HepG2 (cell line): Measurements from ENCODE around the gene C4orf33. TPM values are rescaled to one million over a fixed set of nuclear protein-coding genes. Genes with fewer than 3 reads are reported as not detected.

Source experiments
- ATAC-seq: fragments of 200-7000 bp; cut with Tn5 transposase; 3 replicates; pipeline ENCODE4 v1.9.1; 2020; ENCODE audit warnings: mild to moderate bottlenecking, moderate library complexity
- BruUV-seq: library from RNA; stranded (reverse); fragments of 400-500 nt; replicated peaks from 2 replicates; lab custom pipeline; 2021; lab: Mats Ljungman, UMichigan
- CTCF ChIA-PET: fragments of 300-600 bp; formaldehyde crosslinking; extraction: SDS; loops from one replicate; lab custom pipeline; 2021; ENCODE audit warnings: low total read pairs, inconsistent platforms, low intra/inter-chr PET ratio; lab: Yijun Ruan, JAX
- POLR2A ChIA-PET: fragments of 350-600 bp; sonication (Branson Sonifier 250); formaldehyde crosslinking; loops from one replicate; lab custom pipeline; 2020; ENCODE audit warnings: antibody characterized with exemption, inconsistent platforms; lab: Yijun Ruan, JAX
- DNase-seq: peaks from one replicate; pipeline ENCODE4 v3.0.0-alpha.2; 2015; ENCODE audit warnings: low spot score
- FAIRE-seq: peaks from 3 replicates; lab custom pipeline; 2011; peaks lifted over from hg19 to GRCh38; lab: Jason Lieb, UNC
- H2AFZ ChIP-seq: one replicate; pipeline ENCODE4 v1.6.1; 2011; ENCODE audit warnings: low read length, inconsistent platforms
- H3K27ac ChIP-seq: fragments of 300-600 bp; 3 replicates; pipeline ENCODE4 v1.8.0; 2011; ENCODE audit warnings: mixed run types, mild to moderate bottlenecking, mixed read lengths, low read length, inconsistent platforms; ENCODE audit not compliant: insufficient read depth; ENCODE audit errors: extremely low read length
- H3K27me3 ChIP-seq, 2 experiments: fragments of 200-600 bp in 1 of 2; 2 replicates in 1 of 2; 3 replicates in 1 of 2; pipeline versions ENCODE4 v1.6.0 to v1.8.0; 2011; ENCODE audit warnings: low read length in 2 of 2, mild to moderate bottlenecking in 2 of 2, moderate library complexity in 2 of 2, inconsistent platforms in 1 of 2; ENCODE audit not compliant: insufficient read depth in 2 of 2, control insufficient read depth in 1 of 2
- H3K36me3 ChIP-seq, 2 experiments: fragments of 200-600 bp in 1 of 2; replicated peaks in 1 of 2; 2 replicates in 1 of 2; 3 replicates in 1 of 2; pipeline versions ENCODE4 v1.5.1 to v1.8.0; 2011; ENCODE audit warnings: low read length in 2 of 2, inconsistent platforms in 1 of 2; ENCODE audit not compliant: insufficient read depth in 2 of 2, control insufficient read depth in 1 of 2
- H3K4me1 ChIP-seq: 2 replicates; pipeline ENCODE4 v1.5.1; 2012; ENCODE audit warnings: low read length, inconsistent platforms; ENCODE audit not compliant: insufficient read depth
- H3K4me2 ChIP-seq: 2 replicates; pipeline ENCODE4 v1.6.0; 2011; ENCODE audit warnings: low read depth, low read length, inconsistent platforms
- H3K4me3 ChIP-seq, 3 experiments: fragments of 200-600 bp in 1 of 3; sonication (generic), shearing (Covaris generic) in 1 of 3; replicated peaks in 1 of 3; 2 replicates each; pipeline ENCODE4 v1.5.1; 2011 to 2016; ENCODE audit warnings: low read length in 3 of 3, inconsistent platforms in 2 of 3, low read depth in 2 of 3, mild to moderate bottlenecking in 2 of 3, control low read depth in 1 of 3, mixed read lengths in 1 of 3; ENCODE audit not compliant: insufficient read depth in 1 of 3
- H3K79me2 ChIP-seq: one replicate; pipeline ENCODE4 v1.6.1; 2011; ENCODE audit warnings: low read length, inconsistent platforms; ENCODE audit not compliant: insufficient read depth
- H3K9ac ChIP-seq: 2 replicates; pipeline ENCODE4 v1.6.0; 2011; ENCODE audit warnings: mild to moderate bottlenecking, low read depth, low read length, inconsistent platforms; ENCODE audit not compliant: insufficient read depth
- H3K9me3 ChIP-seq: 2 replicates; pipeline ENCODE4 v1.5.1; 2012; ENCODE audit warnings: mild to moderate bottlenecking, low read length
- H4K20me1 ChIP-seq: 2 replicates; pipeline ENCODE4 v1.6.0; 2011; ENCODE audit warnings: inconsistent platforms, mild to moderate bottlenecking, low read length, moderate library complexity; ENCODE audit not compliant: insufficient read depth
- CREBL2 ChIP-seq: sonication (generic); formaldehyde crosslinking; IDR thresholded peaks from 2 replicates; pipeline ENCODE4 v1.8.1; 2023; ENCODE audit warnings: missing genetic modification reagents, mild to moderate bottlenecking, borderline replicate concordance
- ERF ChIP-seq: IDR thresholded peaks from 2 replicates; pipeline ENCODE4 v1.6.1; 2018; ENCODE audit warnings: missing biosample characterization, missing genetic modification reagents
- KLF12 ChIP-seq: sonication (generic); formaldehyde crosslinking; IDR thresholded peaks from 2 replicates; pipeline ENCODE4 v1.4.0; 2020; ENCODE audit warnings: missing genetic modification reagents, borderline replicate concordance
- MEIS1 ChIP-seq: sonication (generic); formaldehyde crosslinking; IDR thresholded peaks from 2 replicates; pipeline ENCODE4 v1.9.0; 2021; ENCODE audit warnings: mild to moderate bottlenecking, missing genetic modification reagents, moderate library complexity, borderline replicate concordance
- PCBP1 ChIP-seq: fragments of 200-400 bp; formaldehyde crosslinking; IDR thresholded peaks from 2 replicates; pipeline ENCODE4 v1.6.1; 2017; ENCODE audit warnings: mild to moderate bottlenecking, low read depth, low read length, borderline replicate concordance
- PRDM15 ChIP-seq: sonication (generic); formaldehyde crosslinking; IDR thresholded peaks from 2 replicates; pipeline ENCODE4 v1.4.0; 2020; ENCODE audit warnings: missing genetic modification reagents
- U2AF2 ChIP-seq: fragments of 200-400 bp; formaldehyde crosslinking; IDR thresholded peaks from 2 replicates; pipeline ENCODE4 v1.6.1; 2017; ENCODE audit warnings: low read depth, mild to moderate bottlenecking, low read length
- XBP1 ChIP-seq: sonication (generic); formaldehyde crosslinking; IDR thresholded peaks from 2 replicates; pipeline ENCODE4 v1.5.0; 2020; ENCODE audit warnings: missing genetic modification reagents
- ZFP36L2 ChIP-seq: sonication (generic); formaldehyde crosslinking; IDR thresholded peaks from 2 replicates; pipeline ENCODE4 v1.4.0; 2020; ENCODE audit warnings: missing genetic modification reagents
- ZFP91 ChIP-seq: sonication (generic); formaldehyde crosslinking; IDR thresholded peaks from 2 replicates; pipeline ENCODE4 v1.9.0; 2022; ENCODE audit warnings: missing genetic modification reagents, mild to moderate bottlenecking, borderline replicate concordance
- ZNF142 ChIP-seq: sonication (generic); formaldehyde crosslinking; IDR thresholded peaks from 2 replicates; pipeline ENCODE4 v1.4.0; 2020; ENCODE audit warnings: missing genetic modification reagents
- ZNF20 ChIP-seq: sonication (generic); formaldehyde crosslinking; IDR thresholded peaks from 2 replicates; pipeline ENCODE4 v1.4.0; 2020; ENCODE audit warnings: mild to moderate bottlenecking, moderate library complexity, missing genetic modification reagents
- ZNF564 ChIP-seq: sonication (generic); formaldehyde crosslinking; IDR thresholded peaks from 2 replicates; pipeline ENCODE4 v1.8.1; 2023; ENCODE audit warnings: mild to moderate bottlenecking, missing genetic modification reagents
- WGBS: methylation state at CpG from one replicate; pipeline ENCODE4 v1.1.6; 2017; ENCODE audit warnings: low lambda C conversion rate; 5-methylcytosine and 5-hydroxymethylcytosine counted together
- in situ Hi-C: cut with HindIII; loops from 2 replicates; pipeline ENCODE4 v1.10.0; 2017; ENCODE audit warnings: low pct_unique_long_range_greater_than_20kb; ENCODE audit not compliant: extremely low pct_ligation_motif_present
- intact Hi-C: fragments of 100-400 bp; cut with micrococcal nuclease; formaldehyde crosslinking; loops from one replicate; pipeline ENCODE4 v1.10.0; 2022; ENCODE audit not compliant: unreplicated experiment
- polyA plus RNA-seq, 8 experiments: library from polyadenylated mRNA; depleted of rRNA in 3 of 8; stranded (reverse) in 7 of 8; unstranded in 1 of 8; fragments of >200 nt; fragmentation: Illumina TruSeq in 4 of 8; extraction: Trizol in 4 of 8; gene quantifications; 2 replicates each; pipeline versions ENCODE4 v1.2.1 to v1.2.3, GENCODE V29; 2011 to 2016; ENCODE audit warnings: low read depth in 4 of 8, missing spikeins in 1 of 8, mixed read lengths in 1 of 8; ENCODE audit not compliant: insufficient read depth in 1 of 8
- total RNA-seq, 5 experiments: library from RNA; depleted of rRNA; stranded (reverse); fragments of >200 nt; fragmentation: Illumina TruSeq; extraction: Trizol; gene quantifications; 2 replicates each; pipeline ENCODE4 v1.2.3, GENCODE V29; 2016; ENCODE audit warnings: low read depth in 1 of 5

The C4orf33 gene
- total and polyA plus RNA-seq, 2 of the 13 experiments (the other 11 are each of a cell fraction or from before 2014, with no cell fraction given): 2.8 to 3.3 TPM

GRCh38 chr4:129138810-129139496, 43.0 kb downstream of the C4orf33 start:
- no peak overlapping the region for H3K9ac ChIP-seq
- intact Hi-C loops: no loop called here
- H3K4me1 ChIP-seq: no peaks in the 10 kb centered on the region
- ChIA-PET CTCF (no interaction called here), POLR2A (no interaction called here)
- H3K36me3 ChIP-seq: no peaks in the 10 kb centered on the region
- H3K4me2 ChIP-seq: no peak overlapping the region
- H2AFZ ChIP-seq: no peak overlapping the region
- H3K79me2 ChIP-seq: no peaks in the 10 kb centered on the region
- no peaks in the 10 kb centered on the region for H4K20me1 ChIP-seq
- ATAC-seq (peak; percentile 42; the same call in 2 of the 3 replicates), DNase-seq (no peak), FAIRE-seq (no peak)
- H3K27me3 ChIP-seq: no peaks in the 10 kb centered on the region
- no peaks in the 10 kb centered on the region for H3K9me3 ChIP-seq
- H3K4me3 ChIP-seq: no peak overlapping the region
- 17% methylated on average over 4 of the region's 6 CpGs for WGBS
- TF ChIP-seq KLF12 (CRISPR knock-in tag) (no peak), MEIS1 (CRISPR knock-in tag) (no peak), ZNF564 (CRISPR knock-in tag) (no peak), PCBP1 (no peak), PRDM15 (CRISPR knock-in tag) (no peak), ERF (CRISPR knock-in tag) (no peak), ZFP36L2 (CRISPR knock-in tag) (no peak), CREBL2 (CRISPR knock-in tag) (no peak), U2AF2 (no peak), XBP1 (CRISPR knock-in tag) (no peak), ZFP91 (CRISPR knock-in tag) (no peak), ZNF142 (CRISPR knock-in tag) (no peak), ZNF20 (no peak)
- no TSS peak for BruUV-seq
- in situ Hi-C loops: no loop called here
- no peak overlapping the region for H3K27ac ChIP-seq
